SK-N-MC (cell line): ENCODE results near the gene LRP1B.

Experiments
- DNase-seq: peaks from one replicate; pipeline ENCODE4 v3.0.0-alpha.2; 2011; ENCODE audit warnings: low read depth, low spot score
- H3K27ac ChIP-seq: fragments of 200-600 bp; sonication (generic); 2 replicates; pipeline ENCODE4 v1.5.1; 2016; ENCODE audit warnings: mixed run types
- H3K36me3 ChIP-seq: fragments of 200-600 bp; sonication (generic); 2 replicates; pipeline ENCODE4 v1.6.1; 2017; ENCODE audit warnings: antibody characterized with exemption, low read length, mixed read lengths; ENCODE audit not compliant: insufficient read depth
- H3K4me3 ChIP-seq: fragments of 200-600 bp; sonication (generic); 2 replicates; pipeline ENCODE4 v1.5.1; 2016
- H3K9ac ChIP-seq: fragments of 200-600 bp; sonication (generic); 2 replicates; pipeline ENCODE4 v1.8.0; 2017; ENCODE audit warnings: mixed run types, mixed read lengths; ENCODE audit not compliant: insufficient read length
- H3K9me3 ChIP-seq: fragments of 200-600 bp; sonication (generic); 2 replicates; pipeline ENCODE4 v1.6.1; 2017; ENCODE audit warnings: low read depth, mild to moderate bottlenecking, antibody characterized with exemption, low read length, moderate library complexity, mixed read lengths
- EZH2 ChIP-seq: fragments of 200-600 bp; sonication (generic); IDR thresholded peaks from one replicate; pipeline ENCODE4 v1.6.1; 2017; ENCODE audit warnings: antibody characterized with exemption
- FOXP2 ChIP-seq: optimal IDR thresholded peaks from 2 replicates; pipeline ENCODE3; 2011; ENCODE audit warnings: mild to moderate bottlenecking, moderate library complexity; ENCODE audit not compliant: insufficient read depth; ENCODE audit errors: extremely low read length, control extremely low read depth
- POLR2AphosphoS5 ChIP-seq: IDR thresholded peaks from 2 replicates; pipeline ENCODE4 v1.6.1; 2012; ENCODE audit warnings: mild to moderate bottlenecking, low read depth, low read length, borderline replicate concordance

Gene LRP1B

DNA sequence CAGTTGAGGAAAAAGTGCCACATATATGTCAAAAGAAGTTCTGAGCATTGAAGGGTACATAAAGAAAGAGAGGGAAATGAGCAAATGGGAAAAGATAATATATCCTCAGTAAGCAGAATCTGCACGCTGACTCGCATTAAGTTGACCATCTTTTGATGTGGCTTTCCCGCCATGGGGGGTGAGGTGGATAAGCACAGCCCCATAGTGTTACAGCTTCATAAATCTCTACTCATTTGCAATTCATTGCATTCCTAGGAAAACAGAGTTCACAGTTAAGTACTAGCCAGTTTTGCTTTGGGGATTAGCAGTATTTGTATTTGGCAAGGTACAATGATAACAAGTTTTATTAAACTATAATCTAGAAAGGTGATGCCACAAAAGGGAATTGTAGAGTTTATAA lies 814.2 kb downstream of the LRP1B start:
- no peak overlapping the region for H3K9ac ChIP-seq
- H3K4me3 ChIP-seq = no peak overlapping the region
- no peaks in the 10 kb centered on the region for H3K36me3 ChIP-seq
- no peak for DNase-seq
- H3K9me3 ChIP-seq = no peaks in the 10 kb centered on the region
- TF ChIP-seq FOXP2 = no peak
- no peak for TF ChIP-seq EZH2
- TF ChIP-seq POLR2AphosphoS5 = no peak
- no peak overlapping the region for H3K27ac ChIP-seq

GRCh38 chr2:141316103-141316502 lies 814.7 kb downstream of the LRP1B start:
- TF ChIP-seq EZH2 = no peak
- TF ChIP-seq FOXP2 = no peak
- no peak for TF ChIP-seq POLR2AphosphoS5
- H3K9me3 ChIP-seq = no peaks in the 10 kb centered on the region
- DNase-seq = no peak
- H3K27ac ChIP-seq = no peak overlapping the region
- no peak overlapping the region for H3K9ac ChIP-seq
- H3K4me3 ChIP-seq = no peak overlapping the region
- H3K36me3 ChIP-seq = no peaks in the 10 kb centered on the region

DNA sequence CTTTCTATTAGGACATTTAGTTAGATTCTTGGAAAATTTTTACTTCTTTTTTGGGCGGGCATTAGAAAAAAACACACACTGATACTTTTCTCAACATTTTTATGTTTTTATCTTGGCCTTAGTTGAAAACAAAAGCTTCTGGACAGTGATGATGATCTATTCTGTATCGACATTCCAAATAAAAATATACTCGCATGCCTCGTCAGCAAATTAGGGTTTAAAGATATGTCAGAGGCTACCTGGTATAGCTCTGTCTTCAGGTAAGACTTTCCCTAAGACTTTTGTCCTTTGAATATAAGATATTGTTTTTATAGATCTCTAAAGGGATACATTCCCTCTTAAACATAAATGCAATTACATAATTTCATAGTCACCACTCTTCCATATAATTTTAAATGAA lies 816.8 kb downstream of the LRP1B start:
- no peak for TF ChIP-seq EZH2
- TF ChIP-seq POLR2AphosphoS5 = no peak
- no peak for TF ChIP-seq FOXP2
- Histone ChIP-seq H3K36me3 (no peaks in the 10 kb centered on the region), H3K9ac (no peak overlapping the region), H3K9me3 (no peaks in the 10 kb centered on the region), H3K27ac (no peak overlapping the region), H3K4me3 (no peak overlapping the region)
- no peak for DNase-seq

DNA sequence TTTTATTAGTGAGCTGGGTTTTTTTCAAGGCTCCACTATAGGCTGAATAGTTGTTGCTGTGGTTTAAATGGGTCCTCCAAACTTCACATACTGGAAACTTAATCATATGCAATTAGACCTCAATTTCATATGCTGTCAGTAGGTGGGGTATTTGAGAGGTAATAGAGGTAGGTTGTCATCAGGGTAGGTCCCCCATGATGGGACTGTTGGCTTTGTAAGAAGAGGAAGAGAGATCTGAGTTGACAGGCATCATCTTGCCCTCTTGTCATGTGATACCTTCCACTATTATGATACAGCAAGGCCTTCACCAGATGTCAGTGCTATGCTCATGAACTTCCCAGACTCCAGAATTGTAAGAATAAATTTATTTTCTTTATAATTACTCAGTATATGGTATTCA lies 819.4 kb downstream of the LRP1B start:
- no peak overlapping the region for H3K9ac ChIP-seq
- no peak for DNase-seq
- H3K36me3 ChIP-seq = no peaks in the 10 kb centered on the region
- H3K9me3 ChIP-seq = no peaks in the 10 kb centered on the region
- H3K4me3 ChIP-seq = no peak overlapping the region
- no peak overlapping the region for H3K27ac ChIP-seq
- TF ChIP-seq POLR2AphosphoS5 (no peak), EZH2 (no peak), FOXP2 (no peak)

DNA sequence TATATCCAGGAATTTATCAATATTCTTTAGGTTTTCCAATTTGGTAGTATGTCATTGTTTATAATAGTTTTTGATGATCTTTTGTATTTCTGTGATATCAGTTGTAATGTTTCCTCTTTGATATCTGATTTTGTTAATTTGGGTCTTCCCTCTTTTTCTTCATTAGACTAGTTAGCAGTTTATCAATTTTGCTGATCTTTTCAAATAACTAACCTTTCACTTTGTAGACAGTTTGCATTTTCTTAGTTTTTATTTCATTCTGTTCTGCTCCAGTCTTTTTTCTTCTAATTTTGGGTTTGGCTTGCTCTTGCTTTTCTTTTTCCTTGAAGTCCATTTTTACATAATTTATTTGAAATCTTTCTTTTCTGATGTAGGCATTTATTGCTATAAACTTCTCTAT lies 824.4 kb downstream of the LRP1B start:
- Histone ChIP-seq H3K27ac (no peak overlapping the region), H3K9me3 (no peaks in the 10 kb centered on the region), H3K36me3 (no peaks in the 10 kb centered on the region), H3K4me3 (no peak overlapping the region), H3K9ac (no peak overlapping the region)
- TF ChIP-seq POLR2AphosphoS5 = no peak
- no peak for DNase-seq

GRCh38 chr2:141301551-141301950 lies 829.3 kb downstream of the LRP1B start:
- no peak overlapping the region for H3K4me3 ChIP-seq
- H3K9ac ChIP-seq = no peak overlapping the region
- H3K9me3 ChIP-seq = no peaks in the 10 kb centered on the region
- no peaks in the 10 kb centered on the region for H3K36me3 ChIP-seq
- no peak for TF ChIP-seq EZH2
- no peak for TF ChIP-seq FOXP2
- no peak for TF ChIP-seq POLR2AphosphoS5
- no peak overlapping the region for H3K27ac ChIP-seq
- no peak for DNase-seq

DNA sequence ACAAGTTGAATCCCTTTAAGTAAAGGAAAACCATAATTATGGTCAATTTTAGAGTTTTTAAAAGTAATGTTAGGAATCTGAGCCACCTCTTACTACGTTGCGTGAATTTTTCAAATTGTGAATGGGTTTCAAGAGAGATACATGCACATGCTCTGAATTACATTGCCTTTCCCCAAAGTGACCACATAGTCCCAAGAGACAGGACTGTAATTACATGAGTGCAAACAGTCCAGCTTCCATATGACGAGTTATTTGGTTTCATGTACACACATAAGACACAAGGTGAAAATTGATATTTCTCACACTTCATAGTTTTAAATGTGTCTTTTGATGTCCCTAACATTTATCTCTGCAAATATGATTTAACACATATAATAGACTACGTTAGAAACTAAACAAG lies 850.8 kb downstream of the LRP1B start:
- TF ChIP-seq POLR2AphosphoS5 (no peak), FOXP2 (no peak), EZH2 (no peak)
- no peaks in the 10 kb centered on the region for H3K36me3 ChIP-seq
- H3K27ac ChIP-seq = no peak overlapping the region
- DNase-seq = no peak
- no peaks in the 10 kb centered on the region for H3K9me3 ChIP-seq
- no peak overlapping the region for H3K4me3 ChIP-seq
- no peak overlapping the region for H3K9ac ChIP-seq

- Histone ChIP-seq H3K9ac (no peak overlapping the region), H3K9me3 (peaks cover 9% of the 10 kb centered on the region; the same call in 1 of the 2 replicates), H3K36me3 (no peaks in the 10 kb centered on the region), H3K27ac (no peak overlapping the region), H3K4me3 (no peak overlapping the region)
- TF ChIP-seq FOXP2 = no peak
- no peak for TF ChIP-seq EZH2
- no peak for TF ChIP-seq POLR2AphosphoS5
- no peak for DNase-seq
Measured at GRCh38 chr2:141271346-141271745, 859.5 kb downstream of the LRP1B start.

DNA sequence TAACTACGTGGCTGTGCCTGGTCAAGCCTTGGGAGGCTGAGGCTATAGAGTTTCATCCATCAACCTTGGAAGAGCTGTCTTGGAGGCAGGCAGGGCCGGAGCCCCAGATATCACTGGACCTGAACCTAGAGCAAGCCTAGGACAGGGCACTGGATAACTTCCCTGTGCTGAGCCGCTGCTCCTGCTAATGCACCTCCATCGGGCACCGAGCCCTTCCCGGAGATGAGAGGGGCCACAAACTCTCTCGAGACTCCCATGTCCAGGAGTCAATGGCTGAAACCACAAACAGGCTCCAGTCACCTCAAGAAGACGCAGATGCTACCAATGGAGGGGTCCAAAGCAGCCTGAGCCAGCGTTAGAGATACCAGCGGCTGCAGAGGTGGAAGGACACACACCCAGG lies 866.0 kb downstream of the LRP1B start:
- H3K27ac ChIP-seq = no peak overlapping the region
- H3K4me3 ChIP-seq = no peak overlapping the region
- no peak overlapping the region for H3K9ac ChIP-seq
- H3K9me3 ChIP-seq = 0 out of 2 replicates have a peak, but pooled peaks cover 4% of the 10 kb centered on the region
- no peak for DNase-seq
- no peak for TF ChIP-seq FOXP2
- TF ChIP-seq EZH2 = no peak
- TF ChIP-seq POLR2AphosphoS5 = no peak
- no peaks in the 10 kb centered on the region for H3K36me3 ChIP-seq

DNA sequence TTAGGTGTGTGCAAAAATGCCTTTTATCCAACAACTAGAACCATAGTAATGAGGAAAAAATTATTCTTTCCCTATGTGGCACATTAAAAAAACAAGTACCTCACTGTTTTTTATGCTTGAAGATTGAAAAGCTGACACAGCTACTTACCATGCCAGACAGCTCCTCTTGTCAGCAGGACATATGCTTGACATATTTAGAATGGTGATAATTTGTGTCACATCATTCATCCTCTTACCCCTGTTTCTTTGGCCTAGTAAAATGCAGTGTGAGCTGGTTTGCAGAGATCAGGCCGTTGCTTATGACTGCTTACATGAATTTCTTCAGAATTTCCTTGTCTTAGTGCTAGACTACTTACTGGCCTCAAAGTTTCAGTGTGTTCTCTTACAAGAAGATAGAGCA lies 869.9 kb downstream of the LRP1B start:
- Histone ChIP-seq H3K9me3 (0 out of 2 replicates have a peak, but pooled peaks cover 4% of the 10 kb centered on the region), H3K36me3 (no peaks in the 10 kb centered on the region), H3K27ac (no peak overlapping the region), H3K9ac (no peak overlapping the region), H3K4me3 (no peak overlapping the region)
- TF ChIP-seq POLR2AphosphoS5 = no peak
- TF ChIP-seq FOXP2 = no peak
- no peak for TF ChIP-seq EZH2
- no peak for DNase-seq
